Hematopoietic multipotent progenitor cell treated with erythropoietin and hydrocortisone succinate and interleukin-3 and kit ligand, for 17 days (in vitro differentiated cells): ENCODE results near the gene RNF41.

Source experiments
- DNase-seq: peaks from one replicate; pipeline ENCODE4 v3.0.0-alpha.2; 2015; ENCODE audit warnings: low spot score

Gene RNF41

DNA sequence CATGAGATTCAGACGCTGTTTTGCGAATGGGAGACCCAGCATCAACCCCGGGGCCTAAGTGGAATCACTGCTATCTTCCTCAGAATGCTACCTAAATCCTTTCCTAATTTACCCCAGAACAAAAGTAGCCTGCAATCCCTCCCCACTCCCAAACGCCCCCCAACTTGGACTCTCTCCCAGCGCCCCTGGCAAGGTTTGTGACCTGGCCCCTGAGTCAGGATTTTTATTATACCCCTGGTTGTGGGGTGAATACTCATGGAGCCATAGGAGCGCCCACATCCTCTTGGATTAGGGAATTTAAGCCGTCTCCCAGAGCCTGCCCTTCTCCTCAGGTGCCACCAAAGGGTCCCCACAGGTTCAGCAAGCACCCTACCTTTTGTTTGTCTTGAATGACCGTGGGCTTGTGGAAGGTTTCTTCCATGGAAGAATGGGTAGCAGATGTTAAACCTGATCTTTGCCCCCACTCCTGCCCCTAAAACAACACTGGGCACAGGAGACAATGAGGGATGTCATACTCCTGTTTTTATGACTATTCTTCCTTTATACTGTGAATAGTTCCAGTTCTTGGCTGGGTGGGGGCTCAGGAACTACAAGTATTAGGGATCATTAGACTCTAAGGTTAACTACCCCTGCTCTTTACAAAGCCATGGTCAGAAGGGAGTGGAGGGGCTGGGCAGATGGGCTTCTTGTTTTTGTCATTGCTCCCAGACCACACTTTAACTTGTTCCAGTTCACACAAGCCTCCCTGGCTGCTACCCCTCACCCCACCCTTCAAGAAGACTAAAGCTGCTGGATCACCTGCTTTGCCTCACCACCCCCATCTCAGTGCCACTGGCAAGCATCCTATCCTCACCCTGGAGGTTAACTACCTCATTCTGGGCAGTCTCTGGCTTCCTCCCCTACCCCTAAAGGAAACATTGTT is 68.7 kb downstream of the RNF41 start:
- DNase-seq = no peak
